ENCODE results near the gene PDGFD.

- no peak for TF ChIP-seq CTCF (conservative IDR thresholded peaks at IDR 0.05 in 1 of 2, IDR thresholded peaks at IDR 0.05 in 1 of 2; ENCODE audit: low read depth in 1 of 2, low read length in 2 of 2)
- no peak for TF ChIP-seq EZH2 (IDR thresholded peaks at IDR 0.05; ENCODE audit: low read length, missing control alignments)
Measured at GRCh38 chr11:103929170-103929903, 234.6 kb downstream of the PDGFD start.
